Nephron (organoid): ENCODE measurements around the gene CMTM1.

Source experiments
- H3K27ac Mint-ChIP-seq, 3 experiments: 2 replicates each; pipeline ENCODE4 v1.8.0; 2020; ENCODE audit warnings: mixed read lengths in 3 of 3, mild to moderate bottlenecking in 2 of 3, moderate library complexity in 1 of 3
- H3K27me3 Mint-ChIP-seq: 2 replicates; pipeline ENCODE4 v1.8.0; 2021; ENCODE audit warnings: low read depth, mild to moderate bottlenecking, moderate library complexity, mixed read lengths
- H3K36me3 Mint-ChIP-seq: 2 replicates; pipeline ENCODE4 v1.8.0; 2020; ENCODE audit warnings: low read depth, mixed read lengths
- H3K4me1 Mint-ChIP-seq: 2 replicates; pipeline ENCODE4 v1.8.0; 2020; ENCODE audit warnings: mixed read lengths
- H3K4me3 Mint-ChIP-seq, 3 experiments: 2 replicates each; pipeline ENCODE4 v1.8.0; 2020; ENCODE audit warnings: mild to moderate bottlenecking in 3 of 3, mixed read lengths in 3 of 3, moderate library complexity in 2 of 3
- H3K9me3 Mint-ChIP-seq: 2 replicates; pipeline ENCODE4 v1.8.0; 2020; ENCODE audit warnings: mixed read lengths
- TF ChIP-seq, protein P1 (sequence below), 3 experiments: fragments of 200-600 bp; sonication (generic); IDR thresholded peaks; one replicate each; pipeline ENCODE4 v1.5.0; 2021; ENCODE audit warnings: antibody characterized with exemption in 3 of 3; ENCODE audit not compliant: unreplicated experiment in 3 of 3

Gene CMTM1

DNA sequence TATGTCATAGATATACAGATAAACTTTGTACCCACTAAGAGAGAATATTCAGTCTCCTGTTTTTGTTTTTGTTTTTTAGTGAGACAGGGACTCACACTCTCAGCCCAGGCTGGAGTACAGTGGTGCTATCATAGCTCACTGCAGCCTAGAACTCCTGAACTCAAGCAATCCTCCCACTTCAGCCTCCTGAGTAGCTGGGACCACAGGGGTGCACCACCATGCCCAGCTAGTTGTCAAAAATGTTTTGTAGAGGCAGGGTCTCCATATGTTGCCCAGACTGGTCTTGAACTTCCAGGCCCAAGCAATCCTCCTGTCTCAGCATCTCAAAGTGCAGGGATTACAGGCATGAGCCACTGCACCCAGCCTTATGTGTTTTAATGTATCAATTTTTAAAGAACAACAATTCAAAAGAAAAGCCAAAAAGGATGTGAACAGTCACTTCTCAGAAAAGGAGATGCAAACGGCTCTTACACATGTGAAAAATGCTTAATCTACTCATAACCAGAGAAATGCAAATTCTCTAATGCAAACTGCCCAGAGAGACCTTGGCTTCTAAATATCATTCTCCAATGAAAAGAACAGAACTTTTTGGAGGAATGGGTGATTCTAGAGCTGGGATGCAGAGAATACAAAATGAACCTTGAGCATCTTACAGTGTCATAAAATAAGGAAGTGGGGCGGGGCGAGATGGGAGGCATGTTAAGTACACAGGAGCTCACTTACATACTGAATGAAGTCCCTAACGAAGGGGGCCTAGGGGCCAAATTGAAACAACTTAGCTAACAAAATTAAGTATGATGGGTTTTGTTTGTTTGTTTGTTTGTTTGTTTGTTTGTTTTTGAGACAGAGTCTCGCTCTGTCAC, 31.0 kb downstream of the CMTM1 start:
- Mint-ChIP-seq H3K27me3 (peaks cover 4% of the 10 kb centered on the region), H3K9me3 (no peaks in the 10 kb centered on the region), H3K27ac (no peak overlapping the region), H3K4me1 (peaks cover 8% of the 10 kb centered on the region), H3K36me3 (no peaks in the 10 kb centered on the region), H3K4me3 (no peak overlapping the region)
- TF ChIP-seq, protein P1, sequence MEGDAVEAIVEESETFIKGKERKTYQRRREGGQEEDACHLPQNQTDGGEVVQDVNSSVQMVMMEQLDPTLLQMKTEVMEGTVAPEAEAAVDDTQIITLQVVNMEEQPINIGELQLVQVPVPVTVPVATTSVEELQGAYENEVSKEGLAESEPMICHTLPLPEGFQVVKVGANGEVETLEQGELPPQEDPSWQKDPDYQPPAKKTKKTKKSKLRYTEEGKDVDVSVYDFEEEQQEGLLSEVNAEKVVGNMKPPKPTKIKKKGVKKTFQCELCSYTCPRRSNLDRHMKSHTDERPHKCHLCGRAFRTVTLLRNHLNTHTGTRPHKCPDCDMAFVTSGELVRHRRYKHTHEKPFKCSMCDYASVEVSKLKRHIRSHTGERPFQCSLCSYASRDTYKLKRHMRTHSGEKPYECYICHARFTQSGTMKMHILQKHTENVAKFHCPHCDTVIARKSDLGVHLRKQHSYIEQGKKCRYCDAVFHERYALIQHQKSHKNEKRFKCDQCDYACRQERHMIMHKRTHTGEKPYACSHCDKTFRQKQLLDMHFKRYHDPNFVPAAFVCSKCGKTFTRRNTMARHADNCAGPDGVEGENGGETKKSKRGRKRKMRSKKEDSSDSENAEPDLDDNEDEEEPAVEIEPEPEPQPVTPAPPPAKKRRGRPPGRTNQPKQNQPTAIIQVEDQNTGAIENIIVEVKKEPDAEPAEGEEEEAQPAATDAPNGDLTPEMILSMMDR (IDR thresholded peaks at IDR 0.05; ENCODE audit: unreplicated experiment in 3 of 3) = no peak

DNA sequence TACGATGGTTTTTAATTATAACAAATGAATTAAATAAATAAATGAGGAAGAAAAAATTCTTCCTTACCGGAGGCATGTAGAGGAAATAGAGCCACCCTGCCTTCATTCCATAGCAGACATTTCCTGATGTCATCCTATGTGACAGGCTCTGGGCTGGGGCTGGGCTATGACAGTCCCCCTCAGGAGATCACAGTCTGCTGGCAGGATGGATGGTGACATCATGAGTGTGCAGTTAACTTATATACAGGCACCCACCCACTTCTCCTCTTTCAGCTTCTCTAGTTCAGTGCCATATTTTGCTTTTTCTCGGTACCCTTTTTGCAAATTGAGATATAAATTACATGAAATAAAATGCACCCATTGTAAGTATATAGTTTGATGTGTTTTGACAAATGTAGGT, 31.9 kb downstream of the CMTM1 start:
- H3K27ac Mint-ChIP-seq = no peak overlapping the region
- H3K27me3 Mint-ChIP-seq = peaks cover 4% of the 10 kb centered on the region
- no peak overlapping the region for H3K4me3 Mint-ChIP-seq
- peaks cover 13% of the 10 kb centered on the region for H3K4me1 Mint-ChIP-seq
- no peaks in the 10 kb centered on the region for H3K36me3 Mint-ChIP-seq
- TF ChIP-seq, protein P1 (IDR thresholded peaks at IDR 0.05; ENCODE audit: unreplicated experiment in 3 of 3) = no peak
- no peaks in the 10 kb centered on the region for H3K9me3 Mint-ChIP-seq

DNA sequence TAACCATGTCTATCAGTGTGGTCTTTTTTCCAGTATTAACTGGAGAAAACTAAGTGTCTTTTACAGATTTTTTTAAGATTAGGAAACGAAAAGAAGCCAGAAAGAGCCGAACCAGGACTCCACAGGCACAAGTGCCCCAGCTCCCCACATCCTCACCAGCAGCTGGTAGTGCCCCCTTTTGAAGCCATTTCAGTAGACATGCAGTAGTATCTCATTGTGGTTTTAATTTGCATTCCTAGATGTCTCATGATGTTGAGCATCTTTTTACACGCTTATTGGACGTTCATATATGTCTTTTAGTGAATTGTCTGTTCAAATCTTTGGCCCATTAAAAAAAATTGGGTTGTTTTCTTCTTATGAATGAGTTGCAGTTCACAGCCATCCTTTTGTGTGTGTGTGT, 33.5 kb downstream of the CMTM1 start:
- no peaks in the 10 kb centered on the region for H3K36me3 Mint-ChIP-seq
- peaks cover 21% of the 10 kb centered on the region for H3K4me1 Mint-ChIP-seq
- H3K27ac Mint-ChIP-seq = no peak overlapping the region
- H3K9me3 Mint-ChIP-seq = no peaks in the 10 kb centered on the region
- H3K27me3 Mint-ChIP-seq = peaks cover 4% of the 10 kb centered on the region
- peak overlapping the region in 1 of 3 experiments; percentile 47 for H3K4me3 Mint-ChIP-seq
- TF ChIP-seq, protein P1 (IDR thresholded peaks at IDR 0.05; ENCODE audit: unreplicated experiment in 3 of 3) = no peak

DNA sequence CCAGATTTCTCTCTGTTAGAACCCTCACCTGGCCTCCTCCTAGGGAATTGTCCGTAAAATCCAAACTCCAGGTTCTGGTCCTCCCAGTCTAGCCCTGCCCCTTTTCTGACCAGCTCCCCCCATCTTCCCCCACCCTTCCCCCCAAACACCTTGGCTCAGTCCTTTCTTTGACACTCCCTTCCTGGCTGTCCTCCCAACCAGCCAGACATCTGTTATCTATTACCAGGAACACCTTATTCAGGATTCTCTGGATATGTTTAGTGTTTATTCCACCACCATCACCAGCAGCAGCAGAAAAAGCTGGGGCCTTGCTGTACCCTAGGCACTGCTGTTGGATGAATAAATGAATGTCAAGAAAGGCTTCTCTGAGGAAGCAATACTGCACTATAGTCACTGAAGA, 34.2 kb downstream of the CMTM1 start:
- peak overlapping the region; percentile 73 to 91 (median 75) for H3K27ac Mint-ChIP-seq
- TF ChIP-seq, protein P1 (IDR thresholded peaks at IDR 0.05; ENCODE audit: unreplicated experiment in 3 of 3) = no peak

DNA sequence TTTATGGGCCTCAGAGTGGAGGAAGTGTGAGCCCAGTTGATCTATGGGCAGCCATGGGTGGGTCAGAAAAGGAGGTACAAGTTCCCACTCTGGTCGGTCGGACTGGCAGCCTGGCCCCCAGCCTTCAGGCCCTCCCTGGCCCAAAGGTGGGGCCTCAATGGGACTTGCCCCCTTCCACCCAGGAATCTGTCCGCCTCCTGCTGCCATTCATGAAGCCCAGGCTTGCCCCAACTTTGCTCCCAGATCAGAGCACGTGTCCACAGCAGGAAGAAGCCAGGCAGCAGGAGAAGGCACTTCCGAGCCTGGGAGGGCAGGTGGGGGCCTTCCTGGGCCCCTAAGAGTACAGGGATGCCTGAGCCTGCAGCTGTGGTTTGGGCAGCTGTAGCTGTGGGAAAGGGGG, 35.2 kb downstream of the CMTM1 start:
- H3K4me1 Mint-ChIP-seq = peaks cover 29% of the 10 kb centered on the region
- H3K4me3 Mint-ChIP-seq = no peak overlapping the region
- H3K27me3 Mint-ChIP-seq = peaks cover 4% of the 10 kb centered on the region
- no peaks in the 10 kb centered on the region for H3K9me3 Mint-ChIP-seq
- no peak overlapping the region for H3K27ac Mint-ChIP-seq
- H3K36me3 Mint-ChIP-seq = no peaks in the 10 kb centered on the region
- TF ChIP-seq, protein P1 (IDR thresholded peaks at IDR 0.05; ENCODE audit: unreplicated experiment in 3 of 3) = no peak

More for the DNA sequence above, 34.2 kb downstream of the CMTM1 start:
- peaks cover 4% of the 10 kb centered on the region for H3K27me3 Mint-ChIP-seq
- H3K4me3 Mint-ChIP-seq = peak overlapping the region in 2 of 3 experiments; percentile 57 to 60
- H3K9me3 Mint-ChIP-seq = no peaks in the 10 kb centered on the region
- H3K4me1 Mint-ChIP-seq = peaks cover 21% of the 10 kb centered on the region
- H3K36me3 Mint-ChIP-seq = no peaks in the 10 kb centered on the region
